ENCODE data around the gene ATG9B. TPM values are rescaled to one million over a fixed set of nuclear protein-coding genes. Genes with fewer than 3 reads are reported as not detected.

Gene ATG9B
- total and polyA plus RNA-seq, 2 of the 13 experiments (the other 11 are each of a cell fraction or from before 2014, with no cell fraction given) = 0.24 TPM; not detected in 1

- TF ChIP-seq RNF2 (conservative IDR thresholded peaks at IDR 0.05; ENCODE audit: low read depth) (no peak), HDAC2 (CRISPR knock-in tag; IDR thresholded peaks at IDR 0.05) (no peak), FOSL1 (CRISPR knock-in tag; IDR thresholded peaks at IDR 0.05; ENCODE audit: borderline replicate concordance) (no peak), ZFP36L1 (CRISPR knock-in tag; IDR thresholded peaks at IDR 0.05) (no peak), NCOA2 (CRISPR knock-in tag; IDR thresholded peaks at IDR 0.05) (no peak), ZNF775 (CRISPR knock-in tag; IDR thresholded peaks at IDR 0.05; ENCODE audit: borderline replicate concordance) (no peak), DPF2 (CRISPR knock-in tag; IDR thresholded peaks at IDR 0.05; ENCODE audit: borderline replicate concordance, low read depth) (no peak), MEIS2 (CRISPR knock-in tag; IDR thresholded peaks at IDR 0.05) (no peak)
Measured at GRCh38 chr7:151033864-151034249, 9.6 kb upstream of the ATG9B start (continued).

GRCh38 chr7:151032936-151033863 lies 8.9 kb upstream of the ATG9B start:
- H3K27me3 ChIP-seq (ENCODE audit: control insufficient read depth in 1 of 2, insufficient read depth in 2 of 2, low read length in 2 of 2) = no peaks in the 10 kb centered on the region
- WGBS (ENCODE audit: low lambda C conversion rate) = 79% methylated on average over 8 of the region's 17 CpGs
- no peaks in the 10 kb centered on the region for H3K79me2 ChIP-seq (ENCODE audit: insufficient read depth, low read length)
- no peak overlapping the region for H3K4me3 ChIP-seq (replicated peaks in 1 of 3; ENCODE audit: insufficient read depth in 1 of 3, low read depth in 2 of 3, low read length in 3 of 3)
- H3K4me1 ChIP-seq (ENCODE audit: insufficient read depth, low read length) = peaks cover 10% of the 10 kb centered on the region; the same call in 1 of the 2 replicates
- H4K20me1 ChIP-seq (ENCODE audit: insufficient read depth, low read length) = no peaks in the 10 kb centered on the region
- DNase-seq (ENCODE audit: low spot score) (no peak), ATAC-seq (peak; percentile 7; the same call in 1 of the 3 replicates), FAIRE-seq (no peak)
- H2AFZ ChIP-seq (ENCODE audit: low read length) = no peak overlapping the region
- POLR2A ChIA-PET = no interaction called here
- TF ChIP-seq RAD51 (IDR thresholded peaks at IDR 0.05; ENCODE audit: borderline replicate concordance) (no peak), CTCF (CRISPR knock-in tag; IDR thresholded peaks at IDR 0.05) (peak; percentile 23; the same call in 1 of the 2 replicates), STAG1 (CRISPR knock-in tag; IDR thresholded peaks at IDR 0.05) (peak; percentile 13; the same call in 1 of the 2 replicates), MAFK (conservative IDR thresholded peaks at IDR 0.05 in 1 of 2, IDR thresholded peaks at IDR 0.05 in 1 of 2; ENCODE audit: low read length in 2 of 2) (no peak), NFE2L2 (IDR thresholded peaks at IDR 0.05; ENCODE audit: low read length) (no peak)
- no peak overlapping the region for H3K27ac ChIP-seq (ENCODE audit: extremely low read length, insufficient read depth, low read length)
- H3K9ac ChIP-seq (ENCODE audit: insufficient read depth, low read depth, low read length) = no peak overlapping the region
- CTCF ChIA-PET (ENCODE audit: low intra/inter-chr PET ratio, low total read pairs) = no interaction called here
- H3K36me3 ChIP-seq (replicated peaks in 1 of 2; ENCODE audit: control insufficient read depth in 1 of 2, insufficient read depth in 2 of 2, low read length in 2 of 2) = no peaks in the 10 kb centered on the region
- intact Hi-C loops (cut with micrococcal nuclease; ENCODE audit: unreplicated experiment) = no loop called here
- BruUV-seq (replicated peaks) = no TSS peak
- H3K9me3 ChIP-seq (ENCODE audit: low read length) = no peaks in the 10 kb centered on the region
- H3K4me2 ChIP-seq (ENCODE audit: low read depth, low read length) = no peak overlapping the region
- in situ Hi-C loops (cut with HindIII; ENCODE audit: extremely low pct_ligation_motif_present, low pct_unique_long_range_greater_than_20kb) = no loop called here
